ENCODE results near the gene TXNDC2.

DNA sequence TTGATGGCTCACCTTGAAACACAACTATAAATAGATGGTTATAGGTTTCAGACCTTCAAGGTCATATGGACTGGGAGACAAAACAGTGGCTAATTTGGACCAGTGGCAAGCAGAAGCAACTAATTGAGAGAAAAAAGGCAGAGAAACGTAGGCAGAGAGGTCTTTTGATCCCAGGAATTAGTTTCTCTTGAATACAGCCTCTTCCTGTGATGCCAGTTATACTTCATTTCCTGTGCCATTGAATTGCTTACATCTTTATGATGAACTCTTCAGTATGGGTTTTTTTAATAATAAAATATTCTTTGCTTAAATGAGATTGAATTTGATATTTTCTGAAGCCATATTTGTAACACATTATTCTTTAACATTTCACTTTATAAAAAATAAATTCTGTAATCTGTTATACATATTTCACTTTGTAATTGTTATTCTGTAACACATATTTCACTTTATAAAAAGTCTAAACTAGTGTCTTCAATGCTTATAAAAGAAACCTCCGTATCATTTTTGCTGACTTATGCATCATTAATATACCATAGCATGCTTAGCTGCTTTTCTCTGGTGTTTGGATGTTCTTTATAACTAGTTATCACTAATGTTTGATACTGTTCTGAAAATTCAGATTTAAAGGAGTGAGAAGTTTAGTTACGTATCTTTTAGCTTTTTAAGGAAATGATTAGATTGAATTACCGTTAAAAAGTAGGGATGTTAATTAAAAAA, 37.0 kb downstream of the TXNDC2 start:
- TF ChIP-seq, protein P1, sequence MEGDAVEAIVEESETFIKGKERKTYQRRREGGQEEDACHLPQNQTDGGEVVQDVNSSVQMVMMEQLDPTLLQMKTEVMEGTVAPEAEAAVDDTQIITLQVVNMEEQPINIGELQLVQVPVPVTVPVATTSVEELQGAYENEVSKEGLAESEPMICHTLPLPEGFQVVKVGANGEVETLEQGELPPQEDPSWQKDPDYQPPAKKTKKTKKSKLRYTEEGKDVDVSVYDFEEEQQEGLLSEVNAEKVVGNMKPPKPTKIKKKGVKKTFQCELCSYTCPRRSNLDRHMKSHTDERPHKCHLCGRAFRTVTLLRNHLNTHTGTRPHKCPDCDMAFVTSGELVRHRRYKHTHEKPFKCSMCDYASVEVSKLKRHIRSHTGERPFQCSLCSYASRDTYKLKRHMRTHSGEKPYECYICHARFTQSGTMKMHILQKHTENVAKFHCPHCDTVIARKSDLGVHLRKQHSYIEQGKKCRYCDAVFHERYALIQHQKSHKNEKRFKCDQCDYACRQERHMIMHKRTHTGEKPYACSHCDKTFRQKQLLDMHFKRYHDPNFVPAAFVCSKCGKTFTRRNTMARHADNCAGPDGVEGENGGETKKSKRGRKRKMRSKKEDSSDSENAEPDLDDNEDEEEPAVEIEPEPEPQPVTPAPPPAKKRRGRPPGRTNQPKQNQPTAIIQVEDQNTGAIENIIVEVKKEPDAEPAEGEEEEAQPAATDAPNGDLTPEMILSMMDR (IDR thresholded peaks at IDR 0.05), result no peak
- TF ChIP-seq EP300 (IDR thresholded peaks at IDR 0.05; ENCODE audit: low read depth), result no peak
